ENCODE results near the gene CCDC141.
"Not testable (repeated sequence)": the region's sequence is repeated elsewhere in the genome, so short reads cannot be mapped to it uniquely, and the experiment has no call there.

GRCh38 chr2:179092912-179093311 is 43.0 kb upstream of the CCDC141 start:
- TF ChIP-seq, protein P1, sequence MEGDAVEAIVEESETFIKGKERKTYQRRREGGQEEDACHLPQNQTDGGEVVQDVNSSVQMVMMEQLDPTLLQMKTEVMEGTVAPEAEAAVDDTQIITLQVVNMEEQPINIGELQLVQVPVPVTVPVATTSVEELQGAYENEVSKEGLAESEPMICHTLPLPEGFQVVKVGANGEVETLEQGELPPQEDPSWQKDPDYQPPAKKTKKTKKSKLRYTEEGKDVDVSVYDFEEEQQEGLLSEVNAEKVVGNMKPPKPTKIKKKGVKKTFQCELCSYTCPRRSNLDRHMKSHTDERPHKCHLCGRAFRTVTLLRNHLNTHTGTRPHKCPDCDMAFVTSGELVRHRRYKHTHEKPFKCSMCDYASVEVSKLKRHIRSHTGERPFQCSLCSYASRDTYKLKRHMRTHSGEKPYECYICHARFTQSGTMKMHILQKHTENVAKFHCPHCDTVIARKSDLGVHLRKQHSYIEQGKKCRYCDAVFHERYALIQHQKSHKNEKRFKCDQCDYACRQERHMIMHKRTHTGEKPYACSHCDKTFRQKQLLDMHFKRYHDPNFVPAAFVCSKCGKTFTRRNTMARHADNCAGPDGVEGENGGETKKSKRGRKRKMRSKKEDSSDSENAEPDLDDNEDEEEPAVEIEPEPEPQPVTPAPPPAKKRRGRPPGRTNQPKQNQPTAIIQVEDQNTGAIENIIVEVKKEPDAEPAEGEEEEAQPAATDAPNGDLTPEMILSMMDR (IDR thresholded peaks at IDR 0.05), result not testable (repeated sequence)
- not testable (repeated sequence) for TF ChIP-seq POLR2A (IDR thresholded peaks at IDR 0.05; ENCODE audit: low read length); HEYL (CRISPR knock-in tag; IDR thresholded peaks at IDR 0.05); CEBPB (IDR thresholded peaks at IDR 0.05); MAX (IDR thresholded peaks at IDR 0.05); SREBF2 (IDR thresholded peaks at IDR 0.05); HDAC2 (IDR thresholded peaks at IDR 0.05); EP300 (IDR thresholded peaks at IDR 0.05); SMC3 (IDR thresholded peaks at IDR 0.05); CBX8 (IDR thresholded peaks at IDR 0.05); HOXA7 (CRISPR knock-in tag; IDR thresholded peaks at IDR 0.05); HOXB5 (CRISPR knock-in tag; IDR thresholded peaks at IDR 0.05)
- TF ChIP-seq, protein P2, sequence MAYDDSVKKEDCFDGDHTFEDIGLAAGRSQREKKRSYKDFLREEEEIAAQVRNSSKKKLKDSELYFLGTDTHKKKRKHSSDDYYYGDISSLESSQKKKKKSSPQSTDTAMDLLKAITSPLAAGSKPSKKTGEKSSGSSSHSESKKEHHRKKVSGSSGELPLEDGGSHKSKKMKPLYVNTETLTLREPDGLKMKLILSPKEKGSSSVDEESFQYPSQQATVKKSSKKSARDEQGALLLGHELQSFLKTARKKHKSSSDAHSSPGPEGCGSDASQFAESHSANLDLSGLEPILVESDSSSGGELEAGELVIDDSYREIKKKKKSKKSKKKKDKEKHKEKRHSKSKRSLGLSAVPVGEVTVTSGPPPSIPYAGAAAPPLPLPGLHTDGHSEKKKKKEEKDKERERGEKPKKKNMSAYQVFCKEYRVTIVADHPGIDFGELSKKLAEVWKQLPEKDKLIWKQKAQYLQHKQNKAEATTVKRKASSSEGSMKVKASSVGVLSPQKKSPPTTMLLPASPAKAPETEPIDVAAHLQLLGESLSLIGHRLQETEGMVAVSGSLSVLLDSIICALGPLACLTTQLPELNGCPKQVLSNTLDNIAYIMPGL (CRISPR knock-in tag; IDR thresholded peaks at IDR 0.05; ENCODE audit: borderline replicate concordance), result not testable (repeated sequence)
- TF ChIP-seq, protein P3, sequence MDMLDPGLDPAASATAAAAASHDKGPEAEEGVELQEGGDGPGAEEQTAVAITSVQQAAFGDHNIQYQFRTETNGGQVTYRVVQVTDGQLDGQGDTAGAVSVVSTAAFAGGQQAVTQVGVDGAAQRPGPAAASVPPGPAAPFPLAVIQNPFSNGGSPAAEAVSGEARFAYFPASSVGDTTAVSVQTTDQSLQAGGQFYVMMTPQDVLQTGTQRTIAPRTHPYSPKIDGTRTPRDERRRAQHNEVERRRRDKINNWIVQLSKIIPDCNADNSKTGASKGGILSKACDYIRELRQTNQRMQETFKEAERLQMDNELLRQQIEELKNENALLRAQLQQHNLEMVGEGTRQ (IDR thresholded peaks at IDR 0.05), result not testable (repeated sequence)

Measured in A549 (cell line).